GM19351 (cell line): Measurements from ENCODE around the gene ESR1.
"Not testable (repeated sequence)": the region's sequence is repeated elsewhere in the genome, so short reads cannot be mapped to it uniquely, and the experiment has no call there.

Source experiments
- ATAC-seq: cut with Tn5 transposase; IDR thresholded peaks from one replicate; pipeline ENCODE4 v1.9.1; 2021; ENCODE audit warnings: mild to moderate bottlenecking, moderate library complexity; ENCODE audit not compliant: unreplicated experiment

ESR1 gene

GRCh38 chr6:151811081-151811480 is 3.6 kb downstream of the ESR1 start:
- ATAC-seq = no peak

GRCh38 chr6:151813858-151814257 is 6.4 kb downstream of the ESR1 start:
- ATAC-seq = no peak

- ATAC-seq = no peak
Observed at GRCh38 chr6:151814614-151815013, 7.1 kb downstream of the ESR1 start.

GRCh38 chr6:151822252-151823111 is 15.0 kb downstream of the ESR1 start:
- ATAC-seq = peak; percentile 96

- no peak for ATAC-seq
Observed at GRCh38 chr6:151826517-151827142, 19.1 kb downstream of the ESR1 start.

GRCh38 chr6:151832710-151833109 is 25.2 kb downstream of the ESR1 start:
- no peak for ATAC-seq

GRCh38 chr6:151835396-151835795 is 27.9 kb downstream of the ESR1 start:
- no peak for ATAC-seq

GRCh38 chr6:151837223-151837622 is 29.7 kb downstream of the ESR1 start:
- no peak for ATAC-seq

GRCh38 chr6:151842816-151843215 is 35.3 kb downstream of the ESR1 start:
- no peak for ATAC-seq

GRCh38 chr6:151847064-151847463 is 39.6 kb downstream of the ESR1 start:
- ATAC-seq = no peak

- ATAC-seq = no peak
Observed at GRCh38 chr6:151850479-151851003, 43.1 kb downstream of the ESR1 start.

GRCh38 chr6:151858294-151858693 is 50.8 kb downstream of the ESR1 start:
- no peak for ATAC-seq

GRCh38 chr6:151862461-151862860 is 55.0 kb downstream of the ESR1 start:
- no peak for ATAC-seq

GRCh38 chr6:151867361-151867869 is 59.9 kb downstream of the ESR1 start:
- not testable (repeated sequence) for ATAC-seq

GRCh38 chr6:151869345-151869744 is 61.9 kb downstream of the ESR1 start:
- no peak for ATAC-seq

- no peak for ATAC-seq
Observed at GRCh38 chr6:151869787-151870186, 62.3 kb downstream of the ESR1 start.

- ATAC-seq = no peak
Observed at GRCh38 chr6:151870375-151870774, 62.9 kb downstream of the ESR1 start.

GRCh38 chr6:151875524-151875923 is 68.0 kb downstream of the ESR1 start:
- no peak for ATAC-seq

- ATAC-seq = no peak
Observed at GRCh38 chr6:151876122-151876521, 68.6 kb downstream of the ESR1 start.

GRCh38 chr6:151877458-151877857 is 70.0 kb downstream of the ESR1 start:
- ATAC-seq = no peak

GRCh38 chr6:151881231-151881630 is 73.7 kb downstream of the ESR1 start:
- ATAC-seq = no peak

GRCh38 chr6:151882206-151882605 is 74.7 kb downstream of the ESR1 start:
- no peak for ATAC-seq
